HepG2 (cell line): ENCODE measurements around the gene MFAP2. TPM values are rescaled to one million over a fixed set of nuclear protein-coding genes. Genes with fewer than 3 reads are reported as not detected.

Experiments used
- ATAC-seq: fragments of 200-7000 bp; cut with Tn5 transposase; 3 replicates; pipeline ENCODE4 v1.9.1; 2020; ENCODE audit warnings: mild to moderate bottlenecking, moderate library complexity
- BruUV-seq: library from RNA; stranded (reverse); fragments of 400-500 nt; replicated peaks from 2 replicates; lab custom pipeline; 2021; lab: Mats Ljungman, UMichigan
- CTCF ChIA-PET: fragments of 300-600 bp; formaldehyde crosslinking; extraction: SDS; loops from one replicate; lab custom pipeline; 2021; ENCODE audit warnings: low total read pairs, inconsistent platforms, low intra/inter-chr PET ratio; lab: Yijun Ruan, JAX
- POLR2A ChIA-PET: fragments of 350-600 bp; sonication (Branson Sonifier 250); formaldehyde crosslinking; loops from one replicate; lab custom pipeline; 2020; ENCODE audit warnings: antibody characterized with exemption, inconsistent platforms; lab: Yijun Ruan, JAX
- DNase-seq: peaks from one replicate; pipeline ENCODE4 v3.0.0-alpha.2; 2015; ENCODE audit warnings: low spot score
- FAIRE-seq: peaks from 3 replicates; lab custom pipeline; 2011; peaks lifted over from hg19 to GRCh38; lab: Jason Lieb, UNC
- H2AFZ ChIP-seq: one replicate; pipeline ENCODE4 v1.6.1; 2011; ENCODE audit warnings: low read length, inconsistent platforms
- H3K27ac ChIP-seq: fragments of 300-600 bp; 3 replicates; pipeline ENCODE4 v1.8.0; 2011; ENCODE audit warnings: mixed run types, mild to moderate bottlenecking, mixed read lengths, low read length, inconsistent platforms; ENCODE audit not compliant: insufficient read depth; ENCODE audit errors: extremely low read length
- H3K27me3 ChIP-seq, 2 experiments: fragments of 200-600 bp in 1 of 2; 2 replicates in 1 of 2; 3 replicates in 1 of 2; pipeline versions ENCODE4 v1.6.0 to v1.8.0; 2011; ENCODE audit warnings: low read length in 2 of 2, mild to moderate bottlenecking in 2 of 2, moderate library complexity in 2 of 2, inconsistent platforms in 1 of 2; ENCODE audit not compliant: insufficient read depth in 2 of 2, control insufficient read depth in 1 of 2
- H3K36me3 ChIP-seq, 2 experiments: fragments of 200-600 bp in 1 of 2; replicated peaks in 1 of 2; 2 replicates in 1 of 2; 3 replicates in 1 of 2; pipeline versions ENCODE4 v1.5.1 to v1.8.0; 2011; ENCODE audit warnings: low read length in 2 of 2, inconsistent platforms in 1 of 2; ENCODE audit not compliant: insufficient read depth in 2 of 2, control insufficient read depth in 1 of 2
- H3K4me1 ChIP-seq: 2 replicates; pipeline ENCODE4 v1.5.1; 2012; ENCODE audit warnings: low read length, inconsistent platforms; ENCODE audit not compliant: insufficient read depth
- H3K4me2 ChIP-seq: 2 replicates; pipeline ENCODE4 v1.6.0; 2011; ENCODE audit warnings: low read depth, low read length, inconsistent platforms
- H3K4me3 ChIP-seq, 3 experiments: fragments of 200-600 bp in 1 of 3; sonication (generic), shearing (Covaris generic) in 1 of 3; replicated peaks in 1 of 3; 2 replicates each; pipeline ENCODE4 v1.5.1; 2011 to 2016; ENCODE audit warnings: low read length in 3 of 3, inconsistent platforms in 2 of 3, low read depth in 2 of 3, mild to moderate bottlenecking in 2 of 3, control low read depth in 1 of 3, mixed read lengths in 1 of 3; ENCODE audit not compliant: insufficient read depth in 1 of 3
- H3K79me2 ChIP-seq: one replicate; pipeline ENCODE4 v1.6.1; 2011; ENCODE audit warnings: low read length, inconsistent platforms; ENCODE audit not compliant: insufficient read depth
- H3K9ac ChIP-seq: 2 replicates; pipeline ENCODE4 v1.6.0; 2011; ENCODE audit warnings: mild to moderate bottlenecking, low read depth, low read length, inconsistent platforms; ENCODE audit not compliant: insufficient read depth
- H3K9me3 ChIP-seq: 2 replicates; pipeline ENCODE4 v1.5.1; 2012; ENCODE audit warnings: mild to moderate bottlenecking, low read length
- H4K20me1 ChIP-seq: 2 replicates; pipeline ENCODE4 v1.6.0; 2011; ENCODE audit warnings: inconsistent platforms, mild to moderate bottlenecking, low read length, moderate library complexity; ENCODE audit not compliant: insufficient read depth
- ARNTL ChIP-seq: sonication (generic); formaldehyde crosslinking; IDR thresholded peaks from 2 replicates; pipeline ENCODE4 v1.4.0; 2020; ENCODE audit warnings: mild to moderate bottlenecking, missing genetic modification reagents
- CHCHD3 ChIP-seq: sonication (generic); formaldehyde crosslinking; IDR thresholded peaks from 2 replicates; pipeline ENCODE4 v1.8.0; 2022; ENCODE audit warnings: mild to moderate bottlenecking, missing genetic modification reagents, moderate library complexity
- FLYWCH1 ChIP-seq: sonication (generic); formaldehyde crosslinking; IDR thresholded peaks from 2 replicates; pipeline ENCODE4 v1.8.1; 2023; ENCODE audit warnings: mild to moderate bottlenecking, missing genetic modification reagents
- ISL2 ChIP-seq: sonication (generic); formaldehyde crosslinking; IDR thresholded peaks from 2 replicates; pipeline ENCODE4 v1.5.0; 2020; ENCODE audit warnings: missing genetic modification reagents
- LCORL ChIP-seq, 2 experiments: fragments of 450-650 bp in 1 of 2; sonication (generic) in 1 of 2; formaldehyde crosslinking in 1 of 2; IDR thresholded peaks; 2 replicates each; pipeline versions ENCODE4 v1.5.0 to v1.6.1; 2017 to 2020; ENCODE audit warnings: antibody characterized with exemption in 1 of 2, missing genetic modification reagents in 1 of 2
- NAIF1 ChIP-seq: sonication (generic); formaldehyde crosslinking; IDR thresholded peaks from 2 replicates; pipeline ENCODE4 v1.5.0; 2020; ENCODE audit warnings: mild to moderate bottlenecking, missing genetic modification reagents, borderline replicate concordance
- PREB ChIP-seq: sonication (generic); formaldehyde crosslinking; IDR thresholded peaks from 2 replicates; pipeline ENCODE4 v1.4.0; 2020; ENCODE audit warnings: missing genetic modification reagents
- SP2 ChIP-seq: sonication (generic); formaldehyde crosslinking; IDR thresholded peaks from 2 replicates; pipeline ENCODE4 v1.5.1; 2020; ENCODE audit warnings: mild to moderate bottlenecking, missing genetic modification reagents
- THAP9 ChIP-seq: sonication (generic); formaldehyde crosslinking; IDR thresholded peaks from 2 replicates; pipeline ENCODE4; 2020; ENCODE audit warnings: missing genetic modification reagents, mild to moderate bottlenecking, borderline replicate concordance
- U2AF1 ChIP-seq: fragments of 200-400 bp; formaldehyde crosslinking; optimal IDR thresholded peaks from 2 replicates; pipeline ENCODE3; 2017; ENCODE audit warnings: mild to moderate bottlenecking, low read depth, low read length
- ZBTB38 ChIP-seq: sonication (generic); formaldehyde crosslinking; IDR thresholded peaks from 2 replicates; pipeline ENCODE4 v1.5.1; 2020; ENCODE audit warnings: mild to moderate bottlenecking, missing genetic modification reagents
- ZNF460 ChIP-seq: sonication (generic); formaldehyde crosslinking; IDR thresholded peaks from 2 replicates; pipeline ENCODE4 v1.5.1; 2020; ENCODE audit warnings: missing genetic modification reagents, mild to moderate bottlenecking, borderline replicate concordance
- ZSCAN21 ChIP-seq: sonication (generic); formaldehyde crosslinking; IDR thresholded peaks from 2 replicates; pipeline ENCODE4 v1.8.0; 2022; ENCODE audit warnings: mild to moderate bottlenecking, missing genetic modification reagents, moderate library complexity, borderline replicate concordance
- ZSCAN5A ChIP-seq: sonication (generic); formaldehyde crosslinking; IDR thresholded peaks from 2 replicates; pipeline ENCODE4 v1.8.0; 2022; ENCODE audit warnings: mild to moderate bottlenecking, missing genetic modification reagents, borderline replicate concordance
- ZXDC ChIP-seq: sonication (generic); formaldehyde crosslinking; IDR thresholded peaks from 2 replicates; pipeline ENCODE4 v1.5.0; 2020; ENCODE audit warnings: mild to moderate bottlenecking, missing genetic modification reagents
- WGBS: methylation state at CpG from one replicate; pipeline ENCODE4 v1.1.6; 2017; ENCODE audit warnings: low lambda C conversion rate; 5-methylcytosine and 5-hydroxymethylcytosine counted together
- in situ Hi-C: cut with HindIII; loops from 2 replicates; pipeline ENCODE4 v1.10.0; 2017; ENCODE audit warnings: low pct_unique_long_range_greater_than_20kb; ENCODE audit not compliant: extremely low pct_ligation_motif_present
- intact Hi-C: fragments of 100-400 bp; cut with micrococcal nuclease; formaldehyde crosslinking; loops from one replicate; pipeline ENCODE4 v1.10.0; 2022; ENCODE audit not compliant: unreplicated experiment
- polyA plus RNA-seq, 8 experiments: library from polyadenylated mRNA; depleted of rRNA in 3 of 8; stranded (reverse) in 7 of 8; unstranded in 1 of 8; fragments of >200 nt; fragmentation: Illumina TruSeq in 4 of 8; extraction: Trizol in 4 of 8; gene quantifications; 2 replicates each; pipeline versions ENCODE4 v1.2.1 to v1.2.3, GENCODE V29; 2011 to 2016; ENCODE audit warnings: low read depth in 4 of 8, missing spikeins in 1 of 8, mixed read lengths in 1 of 8; ENCODE audit not compliant: insufficient read depth in 1 of 8
- total RNA-seq, 5 experiments: library from RNA; depleted of rRNA; stranded (reverse); fragments of >200 nt; fragmentation: Illumina TruSeq; extraction: Trizol; gene quantifications; 2 replicates each; pipeline ENCODE4 v1.2.3, GENCODE V29; 2016; ENCODE audit warnings: low read depth in 1 of 5

The MFAP2 gene
- total and polyA plus RNA-seq, 2 of the 13 experiments (the other 11 are each of a cell fraction or from before 2014, with no cell fraction given) = 1.1 to 1.4 TPM

GRCh38 chr1:16975838-16976237, 4.6 kb downstream of the MFAP2 start:
- POLR2A ChIA-PET = no interaction called here

More at GRCh38 chr1:16975838-16976237, 4.6 kb downstream of the MFAP2 start:
- H3K36me3 ChIP-seq = no peaks in the 10 kb centered on the region
- no TSS peak for BruUV-seq
- in situ Hi-C loops (no loop called here), intact Hi-C loops (no loop called here)
- peaks cover 6 to 25% of the 10 kb centered on the region in 2 experiments for H3K27me3 ChIP-seq
- H2AFZ ChIP-seq = no peak overlapping the region
- no peak overlapping the region for H3K9ac ChIP-seq
- no peak overlapping the region for H3K4me2 ChIP-seq
- no peak overlapping the region for H3K27ac ChIP-seq
- TF ChIP-seq THAP9 (CRISPR knock-in tag) (no peak), ZXDC (CRISPR knock-in tag) (no peak), ISL2 (CRISPR knock-in tag) (no peak), LCORL (IDR thresholded peaks at IDR 0.05) (no peak), LCORL (CRISPR knock-in tag; IDR thresholded peaks at IDR 0.05) (no peak), ZBTB38 (CRISPR knock-in tag) (no peak), ZNF460 (CRISPR knock-in tag) (no peak), NAIF1 (CRISPR knock-in tag) (no peak), FLYWCH1 (CRISPR knock-in tag) (no peak), SP2 (no peak), ZSCAN21 (CRISPR knock-in tag) (no peak), ARNTL (CRISPR knock-in tag) (no peak), PREB (CRISPR knock-in tag) (no peak), CHCHD3 (CRISPR knock-in tag) (no peak), ZSCAN5A (CRISPR knock-in tag) (no peak), U2AF1 (no peak)
- CTCF ChIA-PET = no interaction called here
- no peak for FAIRE-seq
- H3K9me3 ChIP-seq = no peaks in the 10 kb centered on the region
- H3K4me3 ChIP-seq = no peak overlapping the region
- no peaks in the 10 kb centered on the region for H3K79me2 ChIP-seq
- H4K20me1 ChIP-seq = no peaks in the 10 kb centered on the region
- no peak for DNase-seq
- 37% methylated on average over 9 of the region's 14 CpGs for whole genome bisulfite sequencing
- H3K4me1 ChIP-seq = peaks cover 18% of the 10 kb centered on the region; the same call in 1 of the 2 replicates
- ATAC-seq = no peak
